Keratinocyte (primary cell): ENCODE results near the gene MGRN1. TPM values are rescaled to one million over a fixed set of nuclear protein-coding genes. Genes with fewer than 3 reads are reported as not detected.

Experiments
- DNase-seq: peaks from one replicate; pipeline ENCODE4 v3.0.0-alpha.2; 2011; ENCODE audit warnings: low read depth, missing footprints, low spot score
- FAIRE-seq: peaks from 2 replicates; lab custom pipeline; 2011; peaks lifted over from hg19 to GRCh38; lab: Jason Lieb, UNC
- H2AFZ ChIP-seq: 2 replicates; pipeline ENCODE4 v1.6.0; 2012; ENCODE audit warnings: low read length, control low read depth, inconsistent platforms; ENCODE audit not compliant: control insufficient read depth
- H3K27ac ChIP-seq: 2 replicates; pipeline ENCODE4 v1.5.1; 2011; ENCODE audit warnings: low read length; ENCODE audit not compliant: control insufficient read depth, insufficient read depth
- H3K27me3 ChIP-seq: 3 replicates; pipeline ENCODE4 v1.6.0; 2011; ENCODE audit warnings: low read length; ENCODE audit not compliant: control insufficient read depth, insufficient read depth; ENCODE audit errors: extremely low read depth
- H3K36me3 ChIP-seq, 2 experiments: 2 replicates in 1 of 2; 3 replicates in 1 of 2; pipeline ENCODE4 v1.5.1; 2011; ENCODE audit warnings: low read length in 2 of 2, mild to moderate bottlenecking in 1 of 2; ENCODE audit not compliant: control insufficient read depth in 2 of 2, insufficient read depth in 2 of 2; ENCODE audit errors: extremely low read depth in 1 of 2
- H3K4me1 ChIP-seq: 3 replicates; pipeline ENCODE4 v1.5.1; 2011; ENCODE audit warnings: low read length; ENCODE audit not compliant: control insufficient read depth, insufficient read depth; ENCODE audit errors: extremely low read depth
- H3K4me2 ChIP-seq: 3 replicates; pipeline ENCODE4 v1.6.0; 2011; ENCODE audit warnings: low read depth, low read length; ENCODE audit not compliant: control insufficient read depth, insufficient read depth; ENCODE audit errors: extremely low read depth
- H3K4me3 ChIP-seq, 3 experiments: fragments of 200-600 bp in 1 of 3; sonication (generic) in 1 of 3; 2 replicates in 2 of 3; 3 replicates in 1 of 3; pipeline ENCODE4 v1.5.1; 2011 to 2016; ENCODE audit warnings: low read length in 3 of 3, mild to moderate bottlenecking in 3 of 3, control low read depth in 2 of 3, inconsistent platforms in 1 of 3, low read depth in 1 of 3, mixed read lengths in 1 of 3, mixed run types in 1 of 3, moderate library complexity in 1 of 3; ENCODE audit not compliant: control insufficient read depth in 2 of 3, insufficient read depth in 2 of 3; ENCODE audit errors: extremely low read depth in 1 of 3
- H3K79me2 ChIP-seq: 2 replicates; pipeline ENCODE4 v1.6.0; 2012; ENCODE audit warnings: low read length; ENCODE audit not compliant: control insufficient read depth, insufficient read depth
- H3K9ac ChIP-seq: 3 replicates; pipeline ENCODE4 v1.6.0; 2011; ENCODE audit warnings: low read length; ENCODE audit not compliant: control insufficient read depth, insufficient read depth; ENCODE audit errors: extremely low read depth
- H3K9me1 ChIP-seq: 3 replicates; pipeline ENCODE4 v1.6.0; 2011; ENCODE audit warnings: low read length; ENCODE audit not compliant: control insufficient read depth, insufficient read depth; ENCODE audit errors: extremely low read depth
- H3K9me3 ChIP-seq: 2 replicates; pipeline ENCODE4 v1.5.1; 2012; ENCODE audit warnings: low read depth, low read length; ENCODE audit not compliant: control insufficient read depth
- H4K20me1 ChIP-seq: 3 replicates; pipeline ENCODE4 v1.6.0; 2011; ENCODE audit warnings: low read length; ENCODE audit not compliant: control insufficient read depth, insufficient read depth; ENCODE audit errors: extremely low read depth
- EZH2 ChIP-seq: IDR thresholded peaks from one replicate; pipeline ENCODE4 v1.6.1; 2012; ENCODE audit warnings: inconsistent platforms, mild to moderate bottlenecking, low read length, moderate library complexity
- dilution Hi-C: fragments of 300-500 bp; cut with MboI; formaldehyde crosslinking; loops from one replicate; pipeline ENCODE4 v1.7.0; 2020; ENCODE audit warnings: low sequenced_read_pairs; ENCODE audit not compliant: extremely low pct_ligation_motif_present
- polyA plus RNA-seq, 5 experiments: library from polyadenylated mRNA; depleted of rRNA in 3 of 5; stranded (reverse) in 3 of 5; stranded (forward) in 1 of 5; unstranded in 1 of 5; fragments of >200 nt; gene quantifications; 1 replicate in 1 of 5; 2 replicates in 3 of 5; 3 replicates in 1 of 5; pipeline versions ENCODE4 v1.2.1 to v1.2.3, GENCODE V29; 2011 to 2012; ENCODE audit warnings: missing spikeins in 2 of 5, low read depth in 1 of 5, low replicate concordance in 1 of 5
- TF ChIP-seq, protein P1 (sequence below), 3 experiments: IDR thresholded peaks in 1 of 3; conservative IDR thresholded peaks in 1 of 3; optimal IDR thresholded peaks in 1 of 3; 2 replicates in 2 of 3; 3 replicates in 1 of 3; pipeline versions ENCODE3 to v1.5.1; 2011; ENCODE audit warnings: low read length in 3 of 3, mild to moderate bottlenecking in 3 of 3, moderate library complexity in 2 of 3, control low read depth in 1 of 3, inconsistent platforms in 1 of 3; ENCODE audit not compliant: insufficient read depth in 2 of 3; ENCODE audit errors: extremely low read depth in 1 of 3

Gene MGRN1
- polyA plus RNA-seq, 1 donor (not counting 4 experiments of a cell fraction or from before 2014, with no cell fraction given), result 1.9 TPM

DNA sequence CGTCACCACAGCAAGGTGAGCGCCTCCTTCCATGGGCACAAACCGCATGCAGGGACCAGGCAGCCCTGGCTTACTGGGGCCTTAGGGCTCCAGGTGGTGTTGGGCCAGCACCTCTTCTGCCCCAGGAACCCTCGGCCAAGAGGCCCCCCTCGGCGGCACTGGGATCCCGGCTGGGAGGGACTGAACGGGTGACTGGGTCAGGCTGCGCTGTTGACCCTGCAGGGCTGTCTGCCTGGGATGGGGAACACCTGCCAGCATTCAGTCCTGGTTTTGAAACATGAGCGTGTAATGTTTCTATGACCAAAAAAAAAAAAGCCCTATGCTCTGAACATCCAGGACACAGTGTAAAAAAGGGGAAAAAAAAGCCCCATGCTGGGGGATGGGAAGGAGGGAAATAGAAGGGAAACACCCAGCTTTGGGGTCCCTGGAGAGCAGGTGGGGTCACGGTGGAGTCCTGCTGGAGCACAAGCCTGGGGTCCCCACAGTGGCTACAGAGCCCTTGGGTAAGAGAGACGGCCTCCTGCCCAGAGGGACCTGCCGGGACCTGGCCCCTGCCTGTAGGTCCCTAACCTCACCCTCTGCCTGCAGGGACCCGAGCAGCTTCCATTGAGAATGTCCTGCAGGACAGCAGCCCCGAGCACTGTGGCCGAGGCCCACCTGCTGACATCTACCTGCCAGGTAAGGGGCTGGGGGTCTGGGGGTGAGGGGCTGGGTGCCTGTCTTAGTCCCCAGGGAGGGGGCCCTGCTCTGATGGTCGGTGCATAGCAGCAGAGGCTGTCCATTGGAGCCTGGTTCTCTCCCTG is 58.8 kb downstream of the MGRN1 start:
- Histone ChIP-seq H3K79me2 (no peaks in the 10 kb centered on the region), H4K20me1 (no peaks in the 10 kb centered on the region), H3K27me3 (no peaks in the 10 kb centered on the region), H3K4me1 (peaks cover 23% of the 10 kb centered on the region), H3K36me3 (peaks cover 12 to 30% of the 10 kb centered on the region in 2 experiments), H3K9ac (no peak overlapping the region), H3K4me3 (no peak overlapping the region), H2AFZ (no peak overlapping the region), H3K4me2 (no peak overlapping the region), H3K27ac (no peak overlapping the region), H3K9me1 (no peaks in the 10 kb centered on the region), H3K9me3 (no peaks in the 10 kb centered on the region)
- TF ChIP-seq EZH2, result no peak
- TF ChIP-seq, protein P1, sequence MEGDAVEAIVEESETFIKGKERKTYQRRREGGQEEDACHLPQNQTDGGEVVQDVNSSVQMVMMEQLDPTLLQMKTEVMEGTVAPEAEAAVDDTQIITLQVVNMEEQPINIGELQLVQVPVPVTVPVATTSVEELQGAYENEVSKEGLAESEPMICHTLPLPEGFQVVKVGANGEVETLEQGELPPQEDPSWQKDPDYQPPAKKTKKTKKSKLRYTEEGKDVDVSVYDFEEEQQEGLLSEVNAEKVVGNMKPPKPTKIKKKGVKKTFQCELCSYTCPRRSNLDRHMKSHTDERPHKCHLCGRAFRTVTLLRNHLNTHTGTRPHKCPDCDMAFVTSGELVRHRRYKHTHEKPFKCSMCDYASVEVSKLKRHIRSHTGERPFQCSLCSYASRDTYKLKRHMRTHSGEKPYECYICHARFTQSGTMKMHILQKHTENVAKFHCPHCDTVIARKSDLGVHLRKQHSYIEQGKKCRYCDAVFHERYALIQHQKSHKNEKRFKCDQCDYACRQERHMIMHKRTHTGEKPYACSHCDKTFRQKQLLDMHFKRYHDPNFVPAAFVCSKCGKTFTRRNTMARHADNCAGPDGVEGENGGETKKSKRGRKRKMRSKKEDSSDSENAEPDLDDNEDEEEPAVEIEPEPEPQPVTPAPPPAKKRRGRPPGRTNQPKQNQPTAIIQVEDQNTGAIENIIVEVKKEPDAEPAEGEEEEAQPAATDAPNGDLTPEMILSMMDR (optimal IDR thresholded peaks at IDR 0.05 in 1 of 3, IDR thresholded peaks at IDR 0.05 in 1 of 3, conservative IDR thresholded peaks at IDR 0.05 in 1 of 3; ENCODE audit: extremely low read depth in 1 of 3, insufficient read depth in 2 of 3, low read length in 3 of 3), result no peak
- dilution Hi-C loops, result no loop called here
- FAIRE-seq (no peak), DNase-seq (no peak)

DNA sequence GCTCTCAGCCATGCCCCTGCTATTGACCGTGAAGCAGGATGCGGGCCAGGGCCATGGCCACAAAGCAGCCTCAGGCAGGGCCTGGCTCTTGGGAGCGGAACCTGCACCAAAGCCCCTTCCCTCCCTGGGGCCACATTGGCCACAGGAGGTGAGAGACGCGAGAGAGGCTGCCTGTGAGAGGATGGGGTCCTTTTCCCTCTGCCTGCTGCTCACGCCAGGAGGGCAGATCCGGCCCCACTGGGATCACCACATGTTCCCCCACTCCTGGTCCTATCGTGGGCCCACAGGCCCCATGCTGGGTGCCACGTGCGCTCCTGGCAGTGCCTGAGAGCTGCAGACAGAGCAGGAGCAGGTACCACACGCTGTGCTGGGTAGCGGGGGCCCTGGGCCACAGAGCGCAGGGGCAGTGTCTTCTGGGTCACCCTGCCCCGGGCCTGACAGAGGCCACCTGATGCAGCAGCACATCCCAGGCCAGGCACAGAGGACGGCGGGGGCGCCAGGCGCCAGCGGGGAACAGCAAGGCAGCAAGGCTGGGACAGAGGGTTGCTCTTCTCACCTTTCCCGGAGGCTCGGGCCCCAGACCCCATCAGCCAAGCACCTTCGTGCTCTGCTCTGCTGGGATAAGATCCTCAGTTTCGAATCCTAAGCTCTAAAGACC is 59.6 kb downstream of the MGRN1 start:
- no peak for FAIRE-seq
- Histone ChIP-seq H3K4me2 (no peak overlapping the region), H3K27ac (no peak overlapping the region), H3K36me3 (peaks cover 12 to 31% of the 10 kb centered on the region in 2 experiments), H3K9me1 (no peaks in the 10 kb centered on the region), H3K9ac (no peak overlapping the region), H3K4me1 (peaks cover 23% of the 10 kb centered on the region), H2AFZ (no peak overlapping the region), H3K4me3 (no peak overlapping the region), H3K27me3 (no peaks in the 10 kb centered on the region), H4K20me1 (no peaks in the 10 kb centered on the region), H3K9me3 (no peaks in the 10 kb centered on the region), H3K79me2 (no peaks in the 10 kb centered on the region)
- no peak for DNase-seq
- no peak for TF ChIP-seq EZH2
- dilution Hi-C loops, result no loop called here
